GM21825 (cell line): ENCODE measurements around the gene SYNPO.
A peak's percentile ranks its signal among the peaks of the same experiment; 100 is the strongest.

Experiments used
- ATAC-seq: cut with Tn5 transposase; IDR thresholded peaks from one replicate; pipeline ENCODE4 v1.9.1; 2021; ENCODE audit warnings: mild to moderate bottlenecking, moderate library complexity; ENCODE audit not compliant: unreplicated experiment

Gene SYNPO

GRCh38 chr5:150625164-150625535, 15.3 kb upstream of the SYNPO start:
- ATAC-seq, result no peak

- ATAC-seq, result peak; percentile 50
Observed at GRCh38 chr5:150625831-150626746, 14.4 kb upstream of the SYNPO start.

GRCh38 chr5:150626853-150627276, 13.6 kb upstream of the SYNPO start:
- ATAC-seq, result no peak

- ATAC-seq, result no peak
Observed at GRCh38 chr5:150627731-150628545, 12.5 kb upstream of the SYNPO start.

- ATAC-seq, result no peak
Observed at GRCh38 chr5:150628936-150629485, 11.4 kb upstream of the SYNPO start.

GRCh38 chr5:150630016-150630415, 10.4 kb upstream of the SYNPO start:
- ATAC-seq, result no peak

GRCh38 chr5:150630461-150631325, 9.8 kb upstream of the SYNPO start:
- no peak for ATAC-seq

GRCh38 chr5:150631326-150631701, 9.1 kb upstream of the SYNPO start:
- ATAC-seq, result no peak

GRCh38 chr5:150632305-150633160, 7.9 kb upstream of the SYNPO start:
- no peak for ATAC-seq

GRCh38 chr5:150633429-150633828, 7.0 kb upstream of the SYNPO start:
- ATAC-seq, result no peak

- ATAC-seq, result no peak
Observed at GRCh38 chr5:150636391-150637244, 3.8 kb upstream of the SYNPO start.

GRCh38 chr5:150637245-150638052, 3.0 kb upstream of the SYNPO start:
- no peak for ATAC-seq

GRCh38 chr5:150638053-150638444, 2.4 kb upstream of the SYNPO start:
- ATAC-seq, result no peak

- ATAC-seq, result no peak
Observed at GRCh38 chr5:150638488-150639376, 1.7 kb upstream of the SYNPO start.

- no peak for ATAC-seq
Observed at GRCh38 chr5:150639377-150639692, 1.1 kb upstream of the SYNPO start.

GRCh38 chr5:150639751-150640150, 709 bp upstream of the SYNPO start:
- no peak for ATAC-seq

GRCh38 chr5:150641006-150641570, 628 bp downstream of the SYNPO start:
- ATAC-seq, result no peak
